Lower leg skin (tissue), 3 donors: ENCODE measurements around the gene SLC8A2.

Experiments
- CTCF ChIP-seq, 3 donors: fragments of 450-650 bp; IDR thresholded peaks; one replicate each; pipeline ENCODE4 v1.5.1; 2016; ENCODE audit warnings: antibody characterized with exemption in 3 of 3, mild to moderate bottlenecking in 3 of 3, moderate library complexity in 2 of 3
- POLR2A ChIP-seq, 2 donors: fragments of 450-650 bp; IDR thresholded peaks; one replicate each; pipeline ENCODE4 v1.6.1; 2016 to 2017; ENCODE audit warnings: antibody characterized with exemption in 2 of 2, mild to moderate bottlenecking in 1 of 2, moderate library complexity in 1 of 2

GRCh38 chr19:47483200-47483599 is 11.5 kb upstream of the SLC8A2 start:
- no peak for TF ChIP-seq CTCF (IDR thresholded peaks at IDR 0.05)
- TF ChIP-seq POLR2A (IDR thresholded peaks at IDR 0.05) = no peak
